Measurements from ENCODE around the gene LRCH1.
A peak's percentile ranks its signal among the peaks of the same experiment; 100 is the strongest.

- TF ChIP-seq NFIC (IDR thresholded peaks at IDR 0.05) (no peak), TAF1 (IDR thresholded peaks at IDR 0.05; ENCODE audit: low read depth) (peak; percentile 67), MAX (IDR thresholded peaks at IDR 0.05) (peak; percentile 98), RAD21 (IDR thresholded peaks at IDR 0.05; ENCODE audit: low read depth) (no peak)
- TF ChIP-seq, protein P1, sequence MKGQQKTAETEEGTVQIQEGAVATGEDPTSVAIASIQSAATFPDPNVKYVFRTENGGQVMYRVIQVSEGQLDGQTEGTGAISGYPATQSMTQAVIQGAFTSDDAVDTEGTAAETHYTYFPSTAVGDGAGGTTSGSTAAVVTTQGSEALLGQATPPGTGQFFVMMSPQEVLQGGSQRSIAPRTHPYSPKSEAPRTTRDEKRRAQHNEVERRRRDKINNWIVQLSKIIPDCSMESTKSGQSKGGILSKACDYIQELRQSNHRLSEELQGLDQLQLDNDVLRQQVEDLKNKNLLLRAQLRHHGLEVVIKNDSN (IDR thresholded peaks at IDR 0.05): peak; percentile 88
Observed at GRCh38 chr13:46796515-46797474, 243.8 kb downstream of the LRCH1 start, which contains the start of gene ESD.
